Central memory CD8-positive, alpha-beta T cell (primary cell): ENCODE measurements around the gene PPP1R13B.

Source experiments
- ATAC-seq: fragments of 150-1000 bp; cut with Tn5 transposase; replicated peaks from 2 replicates; pipeline ENCODE4 v1.10.0; 2022; ENCODE audit warnings: mild to moderate bottlenecking, moderate FRiP score, moderate number of reproducible peaks; ENCODE audit not compliant: poor library complexity, severe bottlenecking; ENCODE audit errors: extremely low read depth
- DNase-seq, 2 donors: peaks; one replicate each; pipeline ENCODE4 v3.0.0; 2021; ENCODE audit warnings: low spot score in 2 of 2
- H3K27ac Mint-ChIP-seq: one replicate; pipeline ENCODE4 v1.8.0; 2022; ENCODE audit warnings: low read depth, mild to moderate bottlenecking, moderate library complexity, mixed read lengths
- H3K27me3 Mint-ChIP-seq: one replicate; pipeline ENCODE4 v1.8.0; 2022; ENCODE audit warnings: mixed read lengths
- H3K36me3 Mint-ChIP-seq: one replicate; pipeline ENCODE4 v1.8.0; 2022; ENCODE audit warnings: mild to moderate bottlenecking, moderate library complexity, mixed read lengths; ENCODE audit not compliant: insufficient read depth
- H3K4me1 Mint-ChIP-seq: one replicate; pipeline ENCODE4 v1.8.0; 2022; ENCODE audit warnings: mixed read lengths
- H3K4me3 Mint-ChIP-seq: one replicate; pipeline ENCODE4 v1.8.0; 2022; ENCODE audit warnings: mild to moderate bottlenecking, moderate library complexity, mixed read lengths
- H3K9me3 Mint-ChIP-seq: one replicate; pipeline ENCODE4 v1.8.0; 2022; ENCODE audit warnings: mixed read lengths

PPP1R13B gene

GRCh38 chr14:103730490-103731035 lies 116.8 kb downstream of the PPP1R13B start:
- Mint-ChIP-seq H3K9me3 (no peaks in the 10 kb centered on the region), H3K4me1 (peaks cover 6% of the 10 kb centered on the region), H3K4me3 (no peak overlapping the region), H3K27me3 (no peaks in the 10 kb centered on the region), H3K27ac (peak overlapping the region; percentile 25), H3K36me3 (peaks cover 12% of the 10 kb centered on the region)
- no peak for DNase-seq
- ATAC-seq = no peak

GRCh38 chr14:103729496-103730448 lies 117.6 kb downstream of the PPP1R13B start:
- H3K4me3 Mint-ChIP-seq = no peak overlapping the region
- peak overlapping the region; percentile 25 for H3K27ac Mint-ChIP-seq
- DNase-seq = no peak

GRCh38 chr14:103728721-103729120 lies 118.7 kb downstream of the PPP1R13B start:
- H3K4me3 Mint-ChIP-seq = no peak overlapping the region
- no peaks in the 10 kb centered on the region for H3K9me3 Mint-ChIP-seq
- no peak for DNase-seq
- ATAC-seq = no peak
- H3K36me3 Mint-ChIP-seq = peaks cover 9% of the 10 kb centered on the region
- H3K4me1 Mint-ChIP-seq = peaks cover 6% of the 10 kb centered on the region
- H3K27ac Mint-ChIP-seq = no peak overlapping the region
- H3K27me3 Mint-ChIP-seq = no peaks in the 10 kb centered on the region

More at GRCh38 chr14:103729496-103730448, 117.6 kb downstream of the PPP1R13B start:
- Mint-ChIP-seq H3K4me1 (peaks cover 6% of the 10 kb centered on the region), H3K27me3 (no peaks in the 10 kb centered on the region), H3K36me3 (peaks cover 10% of the 10 kb centered on the region), H3K9me3 (no peaks in the 10 kb centered on the region)
- ATAC-seq = no peak

GRCh38 chr14:103728141-103728540 lies 119.2 kb downstream of the PPP1R13B start:
- H3K4me3 Mint-ChIP-seq = no peak overlapping the region
- ATAC-seq (no peak), DNase-seq (no peak)
- peaks cover 6% of the 10 kb centered on the region for H3K4me1 Mint-ChIP-seq
- H3K27ac Mint-ChIP-seq = no peak overlapping the region
- H3K36me3 Mint-ChIP-seq = peaks cover 9% of the 10 kb centered on the region
- H3K9me3 Mint-ChIP-seq = no peaks in the 10 kb centered on the region
- H3K27me3 Mint-ChIP-seq = no peaks in the 10 kb centered on the region

DNA sequence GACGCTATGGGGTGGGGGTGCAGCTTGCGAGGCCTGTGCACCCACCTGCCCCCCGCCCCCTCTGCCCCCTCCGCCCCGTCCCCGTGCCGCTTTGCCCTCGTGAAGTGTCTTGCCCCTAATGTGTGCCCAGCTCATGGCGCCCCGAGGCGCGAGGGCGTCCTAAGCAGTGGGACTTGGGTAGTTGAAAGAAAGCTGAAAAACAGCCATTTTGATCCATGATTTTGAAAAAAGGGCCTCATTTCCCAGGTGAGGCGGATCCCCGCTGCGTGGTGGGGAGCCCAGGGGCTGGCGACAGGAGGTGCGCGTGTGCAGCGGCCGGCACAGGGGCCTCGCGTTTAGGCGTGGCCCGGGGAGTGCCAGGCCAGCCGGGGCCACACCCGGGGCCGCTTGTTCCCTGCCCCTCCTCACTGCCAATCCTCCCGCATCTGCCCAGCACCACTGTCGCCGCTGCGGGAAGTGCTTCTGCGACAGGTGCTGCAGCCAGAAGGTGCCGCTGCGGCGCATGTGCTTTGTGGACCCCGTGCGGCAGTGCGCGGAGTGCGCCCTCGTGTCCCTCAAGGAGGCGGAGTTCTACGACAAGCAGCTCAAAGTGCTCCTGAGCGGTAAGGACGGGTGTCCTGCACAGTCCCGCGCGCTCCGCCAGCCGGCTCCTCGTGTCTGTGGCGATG lies 119.9 kb downstream of the PPP1R13B start:
- Mint-ChIP-seq H3K9me3 (no peaks in the 10 kb centered on the region), H3K36me3 (peaks cover 9% of the 10 kb centered on the region), H3K27ac (no peak overlapping the region), H3K4me3 (no peak overlapping the region), H3K4me1 (peaks cover 6% of the 10 kb centered on the region), H3K27me3 (no peaks in the 10 kb centered on the region)
- ATAC-seq = no peak
- no peak for DNase-seq

DNA sequence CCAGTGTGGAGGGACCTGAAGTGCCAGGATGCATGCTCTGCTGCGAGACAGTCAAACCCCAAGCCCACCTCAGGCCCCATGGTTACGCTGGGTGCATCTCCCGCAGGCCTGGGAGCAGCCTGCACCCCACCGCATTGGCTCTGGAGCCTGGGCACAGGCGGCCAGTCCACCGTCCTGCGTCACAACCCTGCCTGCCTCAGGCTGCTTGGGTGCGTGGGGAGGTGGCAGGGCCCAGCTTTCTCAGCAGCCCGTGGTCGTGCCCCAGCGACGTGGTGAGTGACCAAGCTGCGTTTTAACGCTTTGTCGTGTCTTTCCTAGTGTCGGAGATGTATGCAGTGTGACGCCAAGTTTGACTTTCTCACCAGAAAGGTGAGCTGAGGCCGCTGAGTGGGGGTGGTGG lies 120.9 kb downstream of the PPP1R13B start:
- H3K4me3 Mint-ChIP-seq = no peak overlapping the region
- DNase-seq = no peak
- peaks cover 6% of the 10 kb centered on the region for H3K4me1 Mint-ChIP-seq

GRCh38 chr14:103725739-103726395 lies 121.5 kb downstream of the PPP1R13B start:
- Mint-ChIP-seq H3K4me1 (peaks cover 10% of the 10 kb centered on the region), H3K27ac (no peak overlapping the region), H3K9me3 (no peaks in the 10 kb centered on the region), H3K4me3 (no peak overlapping the region), H3K36me3 (peaks cover 11% of the 10 kb centered on the region), H3K27me3 (no peaks in the 10 kb centered on the region)
- ATAC-seq (no peak), DNase-seq (no peak)

More for the DNA sequence above, 120.9 kb downstream of the PPP1R13B start:
- ATAC-seq = no peak
- H3K36me3 Mint-ChIP-seq = peaks cover 9% of the 10 kb centered on the region
- H3K27me3 Mint-ChIP-seq = no peaks in the 10 kb centered on the region
- H3K9me3 Mint-ChIP-seq = no peaks in the 10 kb centered on the region
- H3K27ac Mint-ChIP-seq = no peak overlapping the region

- Mint-ChIP-seq H3K9me3 (no peaks in the 10 kb centered on the region), H3K36me3 (peaks cover 11% of the 10 kb centered on the region), H3K4me3 (no peak overlapping the region), H3K4me1 (peaks cover 10% of the 10 kb centered on the region), H3K27me3 (no peaks in the 10 kb centered on the region), H3K27ac (no peak overlapping the region)
- DNase-seq (no peak), ATAC-seq (no peak)
Measured at GRCh38 chr14:103725001-103725682, 122.2 kb downstream of the PPP1R13B start.

DNA sequence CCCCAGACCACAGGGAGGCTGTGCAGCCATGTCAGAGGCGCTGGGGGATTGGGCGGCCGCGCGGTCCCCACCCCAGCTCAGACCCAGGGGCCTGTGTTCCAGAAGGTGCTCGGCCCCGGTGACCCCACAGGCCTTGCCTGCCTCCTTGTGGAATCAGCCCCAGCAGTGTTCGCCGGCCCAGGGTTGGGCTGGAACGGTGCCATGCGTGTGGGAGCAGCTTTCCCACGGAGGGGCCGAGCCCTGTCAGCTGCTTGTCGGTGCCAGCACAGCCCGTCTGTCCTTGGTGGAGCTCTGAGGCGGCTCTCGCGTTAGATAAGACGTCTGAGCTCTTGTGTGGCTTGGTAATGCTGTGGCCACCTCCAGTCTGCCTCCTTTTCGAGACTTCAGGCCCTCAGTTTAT lies 123.3 kb downstream of the PPP1R13B start:
- H3K36me3 Mint-ChIP-seq = peaks cover 4% of the 10 kb centered on the region
- no peak overlapping the region for H3K27ac Mint-ChIP-seq
- no peaks in the 10 kb centered on the region for H3K27me3 Mint-ChIP-seq
- H3K4me3 Mint-ChIP-seq = no peak overlapping the region
- DNase-seq = no peak
- no peak for ATAC-seq
- H3K9me3 Mint-ChIP-seq = no peaks in the 10 kb centered on the region
- peaks cover 9% of the 10 kb centered on the region for H3K4me1 Mint-ChIP-seq

DNA sequence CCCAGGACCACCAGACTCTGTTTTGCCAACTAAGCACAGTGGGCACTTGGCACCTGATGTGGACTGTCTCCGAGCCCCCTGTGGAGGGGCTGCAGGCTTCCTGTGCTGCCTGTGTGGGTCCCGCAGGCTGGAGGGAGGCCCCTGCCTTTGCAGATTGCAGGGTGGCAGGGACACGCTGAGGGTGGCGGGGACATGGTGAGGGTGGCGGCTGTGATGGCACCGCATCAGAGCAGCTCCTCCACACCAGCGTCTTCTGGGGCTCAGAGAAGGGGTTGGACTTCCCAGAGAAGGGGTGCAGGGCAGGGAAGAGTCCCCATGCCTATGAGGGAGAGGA lies 123.7 kb downstream of the PPP1R13B start:
- Mint-ChIP-seq H3K36me3 (peaks cover 2% of the 10 kb centered on the region), H3K27me3 (no peaks in the 10 kb centered on the region), H3K9me3 (no peaks in the 10 kb centered on the region), H3K27ac (no peak overlapping the region), H3K4me1 (peaks cover 13% of the 10 kb centered on the region), H3K4me3 (no peak overlapping the region)
- ATAC-seq (no peak), DNase-seq (no peak)

GRCh38 chr14:103721334-103722120 lies 125.8 kb downstream of the PPP1R13B start:
- no peak for ATAC-seq
- Mint-ChIP-seq H3K27ac (no peak overlapping the region), H3K27me3 (no peaks in the 10 kb centered on the region), H3K4me3 (no peak overlapping the region), H3K4me1 (peaks cover 35% of the 10 kb centered on the region), H3K9me3 (no peaks in the 10 kb centered on the region), H3K36me3 (peaks cover 4% of the 10 kb centered on the region)
- no peak for DNase-seq
